ENCODE data around the gene RFX4. TPM values are rescaled to one million over a fixed set of nuclear protein-coding genes. Genes with fewer than 3 reads are reported as not detected.

Gene RFX4
- total RNA-seq, 1 donor from 2014 or later: not detected

DNA sequence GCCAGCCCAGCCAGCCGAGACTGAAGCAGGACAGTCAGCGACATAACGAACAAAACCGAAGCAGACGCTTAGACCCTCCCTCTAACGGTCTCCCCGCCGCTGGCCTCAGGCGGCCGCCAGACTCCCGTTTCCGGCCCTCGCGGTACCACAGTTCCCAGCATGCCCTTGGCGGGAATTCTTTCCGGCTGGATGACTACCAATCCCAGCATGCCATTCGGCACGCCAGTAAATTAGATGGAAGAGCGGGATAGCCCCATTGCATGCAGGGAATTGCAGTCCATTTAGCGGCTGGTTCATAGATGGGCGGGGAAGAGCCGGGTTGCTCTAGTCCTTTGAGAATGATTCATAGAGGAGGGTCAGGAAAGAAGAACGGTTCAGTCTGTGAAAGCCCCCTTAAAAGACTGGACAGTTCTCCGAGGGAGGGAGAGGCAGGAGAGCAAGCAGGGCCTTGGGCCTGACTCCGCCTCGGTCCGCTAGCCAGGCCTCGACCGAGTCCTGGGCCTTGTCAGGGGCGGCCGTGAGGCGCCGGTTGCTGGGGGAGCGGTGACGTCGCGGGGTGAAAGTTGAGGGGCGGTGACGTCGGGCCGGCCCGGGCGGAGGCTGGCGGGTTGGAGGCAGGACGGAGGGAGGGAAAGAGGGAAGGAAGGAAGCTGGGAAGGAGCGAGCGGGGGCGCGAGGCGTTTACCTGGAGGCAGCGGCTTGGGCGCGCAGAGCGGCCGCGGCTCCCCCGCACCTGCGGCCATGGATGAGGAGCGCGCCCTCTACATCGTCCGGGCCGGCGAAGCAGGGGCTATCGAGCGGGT, 191.4 kb downstream of the RFX4 start, which contains the start of gene RIC8B:
Gene RIC8B (plus strand): TSS at position 678 of the 803 bp plus-strand sequence. CDS start 64 bp downstream, at position 742.
- intact Hi-C loops (cut with DNase I): loop anchor here (2.0 to 5.0 kb wide), 3 partner anchors 67 to 417 kb away; partner anchors contain the start of genes POLR3B and TMEM263
- peak; percentile 96 for DNase-seq (ENCODE audit: low spot score)

GRCh38 chr12:106774808-106775524, 192.2 kb downstream of the RFX4 start:
- DNase-seq (ENCODE audit: low spot score): no peak
- intact Hi-C loops (cut with DNase I): loop anchor here (2.0 to 5.0 kb wide), 3 partner anchors 66 to 418 kb away; partner anchors contain the start of genes POLR3B and TMEM263

DNA sequence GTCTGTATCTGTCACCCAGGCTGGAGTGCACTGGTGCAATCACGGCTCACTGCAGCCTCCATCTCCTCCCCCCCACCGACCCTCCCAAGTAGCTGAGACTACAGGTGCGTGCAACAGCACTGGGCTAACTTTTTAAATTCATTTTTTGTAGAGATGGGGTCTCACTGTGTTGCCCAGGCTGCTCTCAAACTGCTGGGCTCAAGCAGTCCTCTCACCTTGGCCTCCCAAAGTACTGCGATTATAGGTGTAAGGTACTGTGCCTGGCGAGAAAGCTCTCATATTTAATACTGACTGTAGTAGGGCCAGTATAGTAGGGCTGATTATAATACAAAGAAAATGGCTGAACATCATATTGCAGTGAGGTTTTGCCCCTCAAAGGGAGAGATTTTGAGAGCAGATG, 194.1 kb downstream of the RFX4 start:
- intact Hi-C loops (cut with DNase I): no loop called here
- DNase-seq (ENCODE audit: low spot score): no peak

DNA sequence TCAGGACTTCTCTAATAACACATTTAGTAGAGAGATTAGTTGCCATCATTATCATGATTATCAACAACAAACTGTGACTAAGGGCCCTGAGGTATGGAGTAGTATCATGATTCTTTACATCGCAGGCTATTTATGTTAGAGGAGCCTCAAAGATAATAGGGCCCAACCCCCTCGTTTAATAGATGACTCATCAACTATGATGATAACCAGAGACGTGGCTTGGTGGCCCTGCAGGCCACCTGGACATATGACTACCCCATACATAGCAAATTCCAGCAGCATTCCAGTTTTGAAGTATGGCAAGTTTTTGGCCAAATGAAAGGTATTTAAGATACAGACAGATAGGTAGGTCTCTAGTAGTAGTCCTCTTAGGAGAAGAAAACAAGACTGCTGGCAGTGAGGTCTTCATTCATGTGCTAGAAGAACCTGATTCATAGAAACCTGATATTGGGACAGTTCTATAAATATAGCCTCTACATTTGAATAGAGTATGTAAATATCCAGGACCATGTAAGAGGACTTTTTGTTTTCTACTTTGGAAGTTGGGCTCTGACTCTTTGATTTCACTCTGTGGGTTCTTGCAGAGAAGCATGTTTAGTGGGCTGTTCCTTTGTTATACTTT, 197.3 kb downstream of the RFX4 start:
- intact Hi-C loops (cut with DNase I): no loop called here
- no peak for DNase-seq (ENCODE audit: low spot score)

DNA sequence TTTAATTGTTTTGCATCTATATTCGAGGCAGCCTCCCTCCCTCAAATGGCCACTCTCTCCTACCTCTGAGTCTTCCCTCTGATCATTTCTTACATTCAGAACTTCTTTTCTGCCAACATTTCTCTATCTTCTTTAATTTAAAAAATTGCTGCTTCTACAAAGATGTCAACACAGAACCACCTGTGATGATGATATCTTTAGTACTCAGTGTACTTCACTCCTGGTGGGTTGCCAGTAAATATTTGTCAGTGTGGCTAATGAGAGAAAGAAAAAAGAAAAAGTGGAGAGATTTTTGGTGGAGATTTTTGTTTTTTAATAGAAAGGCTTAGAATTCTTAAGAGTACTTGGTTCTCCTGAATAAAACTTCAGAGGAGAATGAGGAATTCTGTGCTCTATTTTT, 199.8 kb downstream of the RFX4 start:
- DNase-seq (ENCODE audit: low spot score): no peak
- intact Hi-C loops (cut with DNase I): no loop called here

DNA sequence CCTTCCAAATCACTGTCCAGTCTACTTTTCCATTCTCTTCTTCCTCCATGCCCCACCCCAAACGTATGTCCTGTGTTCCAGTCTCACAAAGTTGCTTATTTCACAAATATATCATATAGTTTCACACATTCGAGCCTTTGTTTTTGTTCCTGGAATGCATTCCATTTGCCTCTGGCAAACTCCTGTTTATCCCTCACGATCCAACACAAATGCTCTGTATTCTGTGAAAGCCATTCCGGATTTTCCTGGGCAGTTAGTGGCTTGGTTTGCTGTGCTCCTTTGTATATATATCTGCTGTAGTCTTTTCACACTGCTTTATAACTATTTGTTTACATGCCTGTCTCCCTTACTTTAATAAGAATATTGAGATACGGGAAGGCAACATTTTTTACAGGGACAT, 200.7 kb downstream of the RFX4 start:
- DNase-seq (ENCODE audit: low spot score): no peak
- intact Hi-C loops (cut with DNase I): no loop called here

- no peak for DNase-seq (ENCODE audit: low spot score)
- intact Hi-C loops (cut with DNase I): no loop called here
Observed at GRCh38 chr12:106790020-106790419, 207.2 kb downstream of the RFX4 start.

DNA sequence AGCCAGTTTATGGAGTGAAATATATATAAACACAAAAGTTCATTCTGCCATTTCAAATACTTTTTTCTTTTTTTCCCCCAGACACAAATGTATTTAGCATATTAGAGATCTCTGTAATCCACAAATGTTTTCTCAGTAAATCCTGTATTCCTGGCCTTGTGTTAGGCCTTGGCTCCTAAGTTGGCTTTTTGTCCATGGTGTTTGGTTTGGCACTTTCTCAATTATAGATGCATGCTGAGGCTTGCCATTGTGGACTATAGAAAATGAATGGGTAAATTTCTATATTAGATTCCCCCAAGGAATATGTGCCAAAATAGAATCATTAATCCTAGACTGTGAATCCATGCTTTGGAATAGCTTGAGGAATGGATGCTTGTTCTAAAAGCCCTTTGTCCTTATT, 208.7 kb downstream of the RFX4 start:
- DNase-seq (ENCODE audit: low spot score): no peak

GRCh38 chr12:106794369-106794768, 211.6 kb downstream of the RFX4 start:
- intact Hi-C loops (cut with DNase I): no loop called here
- no peak for DNase-seq (ENCODE audit: low spot score)

More for the DNA sequence above, 208.7 kb downstream of the RFX4 start:
- intact Hi-C loops (cut with DNase I): no loop called here

GRCh38 chr12:106801167-106801708, 218.4 kb downstream of the RFX4 start:
- intact Hi-C loops (cut with DNase I): no loop called here
- no peak for DNase-seq (ENCODE audit: low spot score)

GRCh38 chr12:106801830-106802533, 219.2 kb downstream of the RFX4 start:
- DNase-seq (ENCODE audit: low spot score): no peak
- intact Hi-C loops (cut with DNase I): no loop called here

- intact Hi-C loops (cut with DNase I): no loop called here
- DNase-seq (ENCODE audit: low spot score): no peak
Observed at GRCh38 chr12:106804668-106805067, 221.9 kb downstream of the RFX4 start.

Other genes with a start within 250 kb of the RFX4 start
- 9.4 TPM for gene POLR3B, start 225.3 kb upstream of the RFX4 start, total RNA-seq
- 23.5 TPM for gene RIC8B, start 191.7 kb downstream of the RFX4 start, total RNA-seq